Measurements from ENCODE around the gene TBX15.

GRCh38 chr1:118982821-118983557 is 5.2 kb downstream of the TBX15 start:
- no peak for TF ChIP-seq EZH2 (IDR thresholded peaks at IDR 0.05; ENCODE audit: insufficient read depth, poor library complexity, severe bottlenecking)
- TF ChIP-seq EZH2phosphoT487 (IDR thresholded peaks at IDR 0.05; ENCODE audit: insufficient read depth, low read depth): no peak

Measured in GM23248 (cell line).